Gastroesophageal sphincter (tissue), 3 donors: ENCODE measurements around the gene LPIN1.

Experiments
- EP300 ChIP-seq: sonication (generic); formaldehyde crosslinking; IDR thresholded peaks from one replicate; pipeline ENCODE4 v1.6.1; 2017; ENCODE audit warnings: antibody characterized with exemption, mild to moderate bottlenecking
- POLR2A ChIP-seq, 2 donors: fragments of 450-650 bp; IDR thresholded peaks; one replicate each; pipeline ENCODE4 v1.6.1; 2017; ENCODE audit warnings: antibody characterized with exemption in 2 of 2, mild to moderate bottlenecking in 2 of 2, moderate library complexity in 1 of 2
- TF ChIP-seq, protein P1 (sequence below), 4 experiments: fragments of 200-600 bp in 2 of 4; fragments of 450-650 bp in 2 of 4; sonication (generic) in 1 of 4; IDR thresholded peaks; one replicate each; pipeline ENCODE4 v1.5.1; 2017 to 2019; ENCODE audit warnings: antibody characterized with exemption in 4 of 4, mild to moderate bottlenecking in 2 of 4, moderate library complexity in 2 of 4

DNA sequence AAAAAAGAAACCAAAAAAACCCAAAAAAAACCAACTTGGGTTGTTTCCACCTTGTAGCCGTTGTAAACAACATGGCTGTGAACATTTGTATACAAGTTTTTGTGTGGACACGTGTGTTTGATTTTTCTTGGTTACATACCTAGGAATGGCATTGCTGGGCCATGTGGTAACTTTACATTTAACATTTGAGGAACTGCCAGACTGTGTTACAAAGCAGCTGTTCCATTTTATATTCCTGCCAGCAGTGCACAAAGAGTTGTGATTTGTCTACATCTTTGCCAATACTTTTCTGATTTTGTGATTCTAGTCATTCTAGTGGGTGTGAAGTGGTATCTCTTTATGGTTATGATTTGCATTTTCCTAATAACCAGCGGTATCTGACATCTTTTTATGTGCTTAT, 22.5 kb downstream of the LPIN1 start:
- TF ChIP-seq POLR2A (IDR thresholded peaks at IDR 0.05) (no peak), EP300 (no peak)
- TF ChIP-seq, protein P1, sequence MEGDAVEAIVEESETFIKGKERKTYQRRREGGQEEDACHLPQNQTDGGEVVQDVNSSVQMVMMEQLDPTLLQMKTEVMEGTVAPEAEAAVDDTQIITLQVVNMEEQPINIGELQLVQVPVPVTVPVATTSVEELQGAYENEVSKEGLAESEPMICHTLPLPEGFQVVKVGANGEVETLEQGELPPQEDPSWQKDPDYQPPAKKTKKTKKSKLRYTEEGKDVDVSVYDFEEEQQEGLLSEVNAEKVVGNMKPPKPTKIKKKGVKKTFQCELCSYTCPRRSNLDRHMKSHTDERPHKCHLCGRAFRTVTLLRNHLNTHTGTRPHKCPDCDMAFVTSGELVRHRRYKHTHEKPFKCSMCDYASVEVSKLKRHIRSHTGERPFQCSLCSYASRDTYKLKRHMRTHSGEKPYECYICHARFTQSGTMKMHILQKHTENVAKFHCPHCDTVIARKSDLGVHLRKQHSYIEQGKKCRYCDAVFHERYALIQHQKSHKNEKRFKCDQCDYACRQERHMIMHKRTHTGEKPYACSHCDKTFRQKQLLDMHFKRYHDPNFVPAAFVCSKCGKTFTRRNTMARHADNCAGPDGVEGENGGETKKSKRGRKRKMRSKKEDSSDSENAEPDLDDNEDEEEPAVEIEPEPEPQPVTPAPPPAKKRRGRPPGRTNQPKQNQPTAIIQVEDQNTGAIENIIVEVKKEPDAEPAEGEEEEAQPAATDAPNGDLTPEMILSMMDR (IDR thresholded peaks at IDR 0.05) = no peak
